Lung (tissue), 12 donors: ENCODE data around the gene SARDH. TPM values are rescaled to one million over a fixed set of nuclear protein-coding genes. Genes with fewer than 3 reads are reported as not detected.

ENCODE experiments used
- ATAC-seq: fragments of 200-7000 bp; cut with Tn5 transposase; one replicate; pipeline ENCODE4 v1.9.1; 2020; ENCODE audit warnings: moderate number of reproducible peaks; ENCODE audit not compliant: insufficient read depth, low FRiP score
- DNase-seq, 3 donors: peaks; one replicate each; pipeline ENCODE4 v3.0.0-alpha.2; 2013 to 2017
- H3K27ac ChIP-seq, 2 donors: one replicate each; pipeline ENCODE4 v1.5.1; 2013; ENCODE audit warnings: mild to moderate bottlenecking in 2 of 2, moderate library complexity in 2 of 2, control low read depth in 1 of 2, inconsistent platforms in 1 of 2, low read depth in 1 of 2, low read length in 1 of 2
- H3K27me3 ChIP-seq, 3 donors: one replicate each; pipeline ENCODE4 v1.5.1; 2013; ENCODE audit warnings: low read length in 2 of 3; ENCODE audit not compliant: control insufficient read depth in 3 of 3, insufficient read depth in 3 of 3
- H3K36me3 ChIP-seq, 4 donors: one replicate each; pipeline ENCODE4 v1.5.1; 2013; ENCODE audit warnings: low read length in 4 of 4, mild to moderate bottlenecking in 1 of 4, moderate library complexity in 1 of 4; ENCODE audit not compliant: control insufficient read depth in 4 of 4, insufficient read depth in 4 of 4
- H3K4me1 ChIP-seq, 5 donors: one replicate each; pipeline ENCODE4 v1.5.1; 2013; ENCODE audit warnings: low read length in 5 of 5, mild to moderate bottlenecking in 2 of 5, moderate library complexity in 1 of 5; ENCODE audit not compliant: control insufficient read depth in 5 of 5, insufficient read depth in 5 of 5
- H3K4me3 ChIP-seq: one replicate; pipeline ENCODE4 v1.5.1; 2013; ENCODE audit warnings: mild to moderate bottlenecking, control low read depth, moderate library complexity
- H3K9ac ChIP-seq, 2 donors: one replicate each; pipeline ENCODE4 v1.5.1; 2013; ENCODE audit warnings: low read length in 2 of 2, control low read depth in 1 of 2; ENCODE audit not compliant: insufficient read depth in 1 of 2
- H3K9me3 ChIP-seq, 4 donors: one replicate each; pipeline ENCODE4 v1.5.1; 2013; ENCODE audit warnings: low read length in 3 of 4, mild to moderate bottlenecking in 1 of 4, moderate library complexity in 1 of 4; ENCODE audit not compliant: control insufficient read depth in 4 of 4, insufficient read depth in 3 of 4
- CTCF ChIP-seq: IDR thresholded peaks from 2 replicates; pipeline ENCODE4 v1.5.1; 2012; ENCODE audit warnings: mild to moderate bottlenecking; ENCODE audit errors: control extremely low read depth, extremely low read depth
- WGBS, 2 donors: extraction: QIAGEN DNeasy Blood & Tissue Kit; methylation state at CpG; one replicate each; pipeline ENCODE4 v1.1.7; 2013; 5-methylcytosine and 5-hydroxymethylcytosine counted together
- polyA plus RNA-seq, 2 donors: library from polyadenylated mRNA; stranded (reverse); fragments of 200-250 nt; gene quantifications; one replicate each; pipeline ENCODE4 v1.2.1, GENCODE V29; 2013
- total RNA-seq, 2 donors: library from RNA; depleted of rRNA in 1 of 2; stranded (reverse); fragments of >200 nt in 1 of 2; gene quantifications; one replicate each; pipeline ENCODE4 v1.2.1, GENCODE V29; 2014 to 2021
- donor health status: control.
- donor health status: control.
- donor health status: Bipolar disorder and iron deficiency.
- donor health status: healthy.
- donor health status: DM: yes; HTN: yes; CAD: no.

SARDH gene
- total and polyA plus RNA-seq, 4 donors: 1.8 to 8.4 (median 4.7) TPM

- peaks cover 0 to 4% (median 0%) of the 10 kb centered on the region in 4 donors for H3K36me3 ChIP-seq
- peaks cover 0 to 29% (median 9%) of the 10 kb centered on the region in 5 donors for H3K4me1 ChIP-seq
- no peak for TF ChIP-seq CTCF
- no peak overlapping the region for H3K4me3 ChIP-seq
- no peak overlapping the region for H3K9ac ChIP-seq
- ATAC-seq: no peak
- 75 to 83% methylated on average over 23 of the region's 23 CpGs for WGBS, 2 donors
- no peak for DNase-seq
- H3K27me3 ChIP-seq: no peaks in the 10 kb centered on the region
- H3K27ac ChIP-seq: peak overlapping the region in 1 of 2 donors; percentile 43
- no peaks in the 10 kb centered on the region for H3K9me3 ChIP-seq
These were observed 22.8 kb downstream of the SARDH start for GRCh38 chr9:133715295-133715865.

GRCh38 chr9:133714606-133715294 lies 23.4 kb downstream of the SARDH start:
- WGBS, 2 donors: 80 to 91% methylated on average over 15 of the region's 15 CpGs
- no peak for TF ChIP-seq CTCF
- H3K36me3 ChIP-seq: peaks cover 0 to 4% (median 0%) of the 10 kb centered on the region in 4 donors
- H3K9me3 ChIP-seq: no peaks in the 10 kb centered on the region
- H3K4me3 ChIP-seq: no peak overlapping the region
- peaks cover 0 to 29% (median 9%) of the 10 kb centered on the region in 5 donors for H3K4me1 ChIP-seq
- H3K27me3 ChIP-seq: no peaks in the 10 kb centered on the region
- no peak overlapping the region for H3K9ac ChIP-seq
- DNase-seq: peak; percentile 59 to 71 (median 60)
- no peak for ATAC-seq
- H3K27ac ChIP-seq: peak overlapping the region in 1 of 2 donors; percentile 43

GRCh38 chr9:133713960-133714495 lies 24.1 kb downstream of the SARDH start:
- no peak overlapping the region for H3K4me3 ChIP-seq
- TF ChIP-seq CTCF: no peak
- H3K27ac ChIP-seq: no peak overlapping the region
- peak in 1 of 3 donors; percentile 8 for DNase-seq
- H3K9me3 ChIP-seq: no peaks in the 10 kb centered on the region
- H3K36me3 ChIP-seq: peaks cover 0 to 4% (median 0%) of the 10 kb centered on the region in 4 donors
- WGBS, 2 donors: 88 to 93% methylated on average over 18 of the region's 18 CpGs
- H3K9ac ChIP-seq: no peak overlapping the region
- ATAC-seq: no peak
- peaks cover 0 to 29% (median 9%) of the 10 kb centered on the region in 5 donors for H3K4me1 ChIP-seq
- H3K27me3 ChIP-seq: no peaks in the 10 kb centered on the region
